H9 (cell line): ENCODE measurements around the gene KLK7. TPM values are rescaled to one million over a fixed set of nuclear protein-coding genes. Genes with fewer than 3 reads are reported as not detected.

Source experiments
- DNase-seq: peaks from one replicate; pipeline ENCODE4 v3.0.0-alpha.2; 2017
- H2AFZ ChIP-seq: one replicate; pipeline ENCODE4 v1.6.1; 2013; ENCODE audit warnings: mild to moderate bottlenecking, low read length, control low read depth, moderate library complexity
- H2AK5ac ChIP-seq: 2 replicates; pipeline ENCODE4 v1.6.1; 2013; ENCODE audit warnings: low read length, control low read depth, mixed read lengths; ENCODE audit not compliant: insufficient read length
- H2BK120ac ChIP-seq: one replicate; pipeline ENCODE4 v1.6.1; 2013; ENCODE audit warnings: low read depth, mild to moderate bottlenecking, low read length, control low read depth, inconsistent platforms; ENCODE audit not compliant: poor library complexity, severe bottlenecking
- H2BK12ac ChIP-seq: 2 replicates; pipeline ENCODE4 v1.6.1; 2013; ENCODE audit warnings: low read length, control low read depth, mixed read lengths, low read depth; ENCODE audit not compliant: insufficient read length
- H2BK15ac ChIP-seq: 2 replicates; pipeline ENCODE4 v1.6.1; 2013; ENCODE audit warnings: low read depth, low read length, control low read depth
- H2BK20ac ChIP-seq: one replicate; pipeline ENCODE4 v1.6.1; 2013; ENCODE audit warnings: low read depth, mild to moderate bottlenecking, low read length, control low read depth, inconsistent platforms; ENCODE audit not compliant: poor library complexity, severe bottlenecking
- H2BK5ac ChIP-seq: 2 replicates; pipeline ENCODE4 v1.6.1; 2013; ENCODE audit warnings: low read length, control low read depth, mixed read lengths; ENCODE audit not compliant: insufficient read length
- H3K14ac ChIP-seq: 2 replicates; pipeline ENCODE4 v1.6.1; 2013; ENCODE audit warnings: low read length, control low read depth; ENCODE audit not compliant: insufficient read depth
- H3K18ac ChIP-seq: 2 replicates; pipeline ENCODE4 v1.6.1; 2013; ENCODE audit warnings: low read depth, mild to moderate bottlenecking, mixed read lengths, low read length, control low read depth; ENCODE audit not compliant: insufficient read length
- H3K23ac ChIP-seq: 2 replicates; pipeline ENCODE4 v1.6.1; 2013; ENCODE audit warnings: low read length, control low read depth, mixed read lengths, low read depth; ENCODE audit not compliant: insufficient read length
- H3K23me2 ChIP-seq: 2 replicates; pipeline ENCODE4 v1.6.1; 2013; ENCODE audit warnings: low read depth, mild to moderate bottlenecking, mixed read lengths, low read length, control low read depth; ENCODE audit not compliant: insufficient read length, poor library complexity, severe bottlenecking
- H3K27ac ChIP-seq: 2 replicates; pipeline ENCODE4 v1.5.1; 2013; ENCODE audit warnings: low read length, control low read depth, mixed read lengths, low read depth; ENCODE audit not compliant: insufficient read length
- H3K27me3 ChIP-seq: 2 replicates; pipeline ENCODE4 v1.6.1; 2013; ENCODE audit warnings: low read length, control low read depth, inconsistent platforms; ENCODE audit not compliant: insufficient read depth
- H3K4ac ChIP-seq: 2 replicates; pipeline ENCODE4 v1.6.1; 2013; ENCODE audit warnings: low read depth, mild to moderate bottlenecking, control low read depth, inconsistent platforms, low read length, moderate library complexity
- H3K4me1 ChIP-seq: 2 replicates; pipeline ENCODE4 v1.6.1; 2013; ENCODE audit warnings: low read length, control low read depth, inconsistent platforms; ENCODE audit not compliant: insufficient read depth
- H3K4me2 ChIP-seq: 2 replicates; pipeline ENCODE4 v1.6.1; 2013; ENCODE audit warnings: low read length, control low read depth, mixed read lengths; ENCODE audit not compliant: insufficient read length, insufficient read depth
- H3K56ac ChIP-seq: 2 replicates; pipeline ENCODE4 v1.6.1; 2013; ENCODE audit warnings: low read depth, mild to moderate bottlenecking, mixed read lengths, low read length, control low read depth; ENCODE audit not compliant: insufficient read length
- H3K79me1 ChIP-seq: 2 replicates; pipeline ENCODE4 v1.6.1; 2013; ENCODE audit warnings: low read depth, mild to moderate bottlenecking, moderate library complexity, low read length, control low read depth, inconsistent platforms; ENCODE audit not compliant: insufficient read depth, poor library complexity, severe bottlenecking
- H3K79me2 ChIP-seq: 2 replicates; pipeline ENCODE4 v1.6.1; 2013; ENCODE audit warnings: low read length, control low read depth, inconsistent platforms; ENCODE audit not compliant: insufficient read depth
- H3K9ac ChIP-seq: 2 replicates; pipeline ENCODE4 v1.6.1; 2013; ENCODE audit warnings: low read length, control low read depth, mixed read lengths; ENCODE audit not compliant: insufficient read length; ENCODE audit errors: extremely low read depth
- H3K9me3 ChIP-seq: one replicate; pipeline ENCODE4 v1.6.1; 2013; ENCODE audit warnings: low read depth, low read length, inconsistent platforms; ENCODE audit not compliant: control insufficient read depth
- H3T11ph ChIP-seq: one replicate; pipeline ENCODE4 v1.6.1; 2013; ENCODE audit warnings: mild to moderate bottlenecking, low read length, control low read depth, inconsistent platforms
- H4K20me1 ChIP-seq: one replicate; pipeline ENCODE4 v1.6.1; 2013; ENCODE audit not compliant: control insufficient read depth, insufficient read length, insufficient read depth
- H4K5ac ChIP-seq: 2 replicates; pipeline ENCODE4 v1.6.1; 2013; ENCODE audit warnings: low read depth, mild to moderate bottlenecking, mixed read lengths, low read length, control low read depth; ENCODE audit not compliant: insufficient read length
- H4K8ac ChIP-seq: replicated peaks from 2 replicates; pipeline ENCODE4 v1.6.1; 2013; ENCODE audit warnings: low read length, control low read depth, mixed read lengths, low read depth; ENCODE audit not compliant: insufficient read length
- H4K91ac ChIP-seq: 2 replicates; pipeline ENCODE4 v1.6.1; 2013; ENCODE audit warnings: low read depth, mild to moderate bottlenecking, moderate library complexity, mixed read lengths, low read length, control low read depth; ENCODE audit not compliant: insufficient read length
- H3K27ac Mint-ChIP-seq, 3 experiments: 2 replicates in 2 of 3; 3 replicates in 1 of 3; pipeline ENCODE4 v1.8.0; 2020 to 2021; ENCODE audit warnings: mixed read lengths in 3 of 3, mild to moderate bottlenecking in 1 of 3, moderate library complexity in 1 of 3
- H3K27me3 Mint-ChIP-seq: 2 replicates; pipeline ENCODE4 v1.8.0; 2021; ENCODE audit warnings: low read depth, mild to moderate bottlenecking, moderate library complexity, mixed read lengths
- H3K36me3 Mint-ChIP-seq, 3 experiments: 2 replicates in 2 of 3; 3 replicates in 1 of 3; pipeline ENCODE4 v1.8.0; 2020 to 2021; ENCODE audit warnings: low read depth in 3 of 3, mixed read lengths in 3 of 3; ENCODE audit not compliant: insufficient read depth in 1 of 3
- H3K4me1 Mint-ChIP-seq, 2 experiments: 2 replicates each; pipeline ENCODE4 v1.8.0; 2020; ENCODE audit warnings: mixed read lengths in 2 of 2
- H3K4me3 Mint-ChIP-seq, 2 experiments: 2 replicates in 1 of 2; 3 replicates in 1 of 2; pipeline ENCODE4 v1.8.0; 2020 to 2021; ENCODE audit warnings: mild to moderate bottlenecking in 2 of 2, mixed read lengths in 2 of 2, moderate library complexity in 1 of 2
- H3K9me3 Mint-ChIP-seq, 2 experiments: 2 replicates in 1 of 2; 3 replicates in 1 of 2; pipeline ENCODE4 v1.8.0; 2020; ENCODE audit warnings: mild to moderate bottlenecking in 2 of 2, mixed read lengths in 2 of 2, moderate library complexity in 1 of 2
- CTCF ChIP-seq: fragments of 200-600 bp; sonication (generic); conservative IDR thresholded peaks from 3 replicates; pipeline ENCODE4 v1.8.0; 2021; ENCODE audit warnings: antibody characterized with exemption, mild to moderate bottlenecking
- WGBS: extraction: QIAGEN DNeasy Blood & Tissue Kit; methylation state at CpG from one replicate; pipeline ENCODE4 v1.1.7; 2013; ENCODE audit warnings: missing lambda C conversion rate, low lambda C conversion rate, mixed read lengths; ENCODE audit not compliant: insufficient read length; ENCODE audit errors: extremely low coverage; 5-methylcytosine and 5-hydroxymethylcytosine counted together
- total RNA-seq: library from RNA; stranded (reverse); gene quantifications from 2 replicates; pipeline ENCODE4 v1.2.1, GENCODE V29; 2021

KLK7 gene
- total RNA-seq, 1 experiment from 2014 or later = 0.52 TPM

- Mint-ChIP-seq H3K4me3 (no peak overlapping the region), H3K27me3 (peaks cover 66% of the 10 kb centered on the region), H3K27ac (no peak overlapping the region), H3K4me1 (peaks cover 4 to 11% of the 10 kb centered on the region in 2 experiments), H3K9me3 (peaks cover 0 to 8% of the 10 kb centered on the region in 2 experiments; a peak in 2 of 5 replicates), H3K36me3 (no peaks in the 10 kb centered on the region; a peak in 1 of 7 replicates)
- no peak overlapping the region for H3K4me2 ChIP-seq
- no peak overlapping the region for H4K5ac ChIP-seq
- H2BK20ac ChIP-seq = no peak overlapping the region
- no peak overlapping the region for H3K14ac ChIP-seq
- H3K79me2 ChIP-seq = no peaks in the 10 kb centered on the region
- no peaks in the 10 kb centered on the region; the same call in 1 of the 2 replicates for H3K27me3 ChIP-seq
- peaks cover 11% of the 10 kb centered on the region for H3K23me2 ChIP-seq
- no peak overlapping the region for H3T11ph ChIP-seq
- no peaks in the 10 kb centered on the region for H3K9me3 ChIP-seq
- no peaks in the 10 kb centered on the region for H3K79me1 ChIP-seq
- no peak overlapping the region for H2AK5ac ChIP-seq
- no peak for TF ChIP-seq CTCF
- H3K18ac ChIP-seq = no peak overlapping the region
- no peaks in the 10 kb centered on the region for H3K4me1 ChIP-seq
- no peak overlapping the region for H3K23ac ChIP-seq
- no peak for DNase-seq
- no peaks in the 10 kb centered on the region for H4K20me1 ChIP-seq
- no peak overlapping the region for H2AFZ ChIP-seq
- H3K9ac ChIP-seq = no peak overlapping the region
- H2BK15ac ChIP-seq = no peak overlapping the region
- no peak overlapping the region for H4K8ac ChIP-seq
- WGBS = no CpG with 5 or more reads among the region's 12 CpGs
- H2BK120ac ChIP-seq = no peak overlapping the region
- H4K91ac ChIP-seq = no peak overlapping the region
- H3K56ac ChIP-seq = no peak overlapping the region
- no peak overlapping the region for H3K27ac ChIP-seq
- H2BK12ac ChIP-seq = no peak overlapping the region
- no peak overlapping the region for H2BK5ac ChIP-seq
- no peak overlapping the region for H3K4ac ChIP-seq
Measured at GRCh38 chr19:51012661-51013190, 29.0 kb upstream of the KLK7 start.
